Esophagus (tissue), 2 donors: Measurements from ENCODE around the gene MED27. TPM values are rescaled to one million over a fixed set of nuclear protein-coding genes. Genes with fewer than 3 reads are reported as not detected.
"Not testable (repeated sequence)": the region's sequence is repeated elsewhere in the genome, so short reads cannot be mapped to it uniquely, and the experiment has no call there.

Experiments used
- H3K27ac ChIP-seq, 2 donors: one replicate each; pipeline ENCODE4 v1.5.1; 2013; ENCODE audit warnings: low read depth in 2 of 2, mild to moderate bottlenecking in 2 of 2, inconsistent platforms in 1 of 2, low read length in 1 of 2, moderate library complexity in 1 of 2
- H3K27me3 ChIP-seq, 2 donors: one replicate each; pipeline ENCODE4 v1.6.1; 2013; ENCODE audit warnings: low read length in 2 of 2, control low read depth in 1 of 2, mild to moderate bottlenecking in 1 of 2; ENCODE audit not compliant: insufficient read depth in 2 of 2, control insufficient read depth in 1 of 2
- H3K36me3 ChIP-seq, 2 donors: one replicate each; pipeline ENCODE4 v1.6.1; 2013; ENCODE audit warnings: low read length in 1 of 2; ENCODE audit not compliant: control insufficient read depth in 2 of 2, insufficient read depth in 2 of 2
- H3K4me1 ChIP-seq, 2 donors: one replicate each; pipeline ENCODE4 v1.6.1; 2013; ENCODE audit warnings: low read length in 1 of 2; ENCODE audit not compliant: control insufficient read depth in 2 of 2, insufficient read depth in 2 of 2
- H3K4me3 ChIP-seq, 2 donors: one replicate each; pipeline ENCODE4 v1.5.1; 2013; ENCODE audit warnings: low read length in 2 of 2, mild to moderate bottlenecking in 2 of 2, low read depth in 1 of 2, moderate library complexity in 1 of 2
- H3K9me3 ChIP-seq, 2 donors: one replicate each; pipeline ENCODE4 v1.6.1; 2013; ENCODE audit warnings: mild to moderate bottlenecking in 2 of 2, low read depth in 1 of 2, low read length in 1 of 2, moderate library complexity in 1 of 2; ENCODE audit not compliant: control insufficient read depth in 2 of 2, insufficient read depth in 1 of 2
- WGBS, 2 donors: extraction: QIAGEN DNeasy Blood & Tissue Kit; methylation state at CpG; one replicate each; pipeline ENCODE4 v1.1.7; 2013; 5-methylcytosine and 5-hydroxymethylcytosine counted together
- polyA plus RNA-seq, 2 donors: library from polyadenylated mRNA; stranded (reverse); fragments of 200-250 nt; gene quantifications; one replicate each; pipeline ENCODE4 v1.2.3, GENCODE V29; 2013
- donor health status: healthy with polysubstance abuse.
- donor health status: Bipolar disorder and iron deficiency.

Gene MED27
- polyA plus RNA-seq, 2 donors, result 6.1 to 19.2 TPM

GRCh38 chr9:132014218-132014805 lies 65.4 kb downstream of the MED27 start:
- no peak overlapping the region for H3K27ac ChIP-seq
- WGBS, 2 donors, result 73 to 76% methylated on average over 4 of the region's 4 CpGs
- no peaks in the 10 kb centered on the region for H3K36me3 ChIP-seq
- H3K9me3 ChIP-seq, result no peaks in the 10 kb centered on the region
- H3K4me3 ChIP-seq, result no peak overlapping the region
- no peaks in the 10 kb centered on the region for H3K27me3 ChIP-seq
- H3K4me1 ChIP-seq, result no peaks in the 10 kb centered on the region

- no peak overlapping the region for H3K27ac ChIP-seq
- no peak overlapping the region for H3K4me3 ChIP-seq
- 86 to 91% methylated on average over 7 of the region's 7 CpGs for WGBS, 2 donors
- no peaks in the 10 kb centered on the region for H3K9me3 ChIP-seq
- H3K27me3 ChIP-seq, result no peaks in the 10 kb centered on the region
- no peaks in the 10 kb centered on the region for H3K36me3 ChIP-seq
- peaks cover 0 to 4% of the 10 kb centered on the region in 2 donors for H3K4me1 ChIP-seq
Measured at GRCh38 chr9:132012704-132013357, 66.8 kb downstream of the MED27 start.

- no peak overlapping the region for H3K4me3 ChIP-seq
- 85 to 95% methylated on average over 3 of the region's 3 CpGs for WGBS, 2 donors
- H3K27me3 ChIP-seq, result no peaks in the 10 kb centered on the region
- H3K4me1 ChIP-seq, result peaks cover 0 to 4% of the 10 kb centered on the region in 2 donors
- no peaks in the 10 kb centered on the region for H3K36me3 ChIP-seq
- no peaks in the 10 kb centered on the region for H3K9me3 ChIP-seq
- H3K27ac ChIP-seq, result no peak overlapping the region
Measured at GRCh38 chr9:132011896-132012295, 67.8 kb downstream of the MED27 start.

- Histone ChIP-seq H3K36me3 (no peaks in the 10 kb centered on the region), H3K27ac (peak overlapping the region in 1 of 2 donors; percentile 21), H3K27me3 (no peaks in the 10 kb centered on the region), H3K9me3 (no peaks in the 10 kb centered on the region), H3K4me1 (peaks cover 0 to 4% of the 10 kb centered on the region in 2 donors), H3K4me3 (no peak overlapping the region)
- WGBS, 2 donors, result 93 to 96% methylated on average over 2 of the region's 2 CpGs
Measured at GRCh38 chr9:132011309-132011708, 68.4 kb downstream of the MED27 start.

- H3K27ac ChIP-seq, H3K36me3 ChIP-seq: not testable (repeated sequence)
- WGBS, 2 donors, result 78 to 83% methylated on average over 2 of the region's 2 CpGs
Measured at GRCh38 chr9:132010201-132010600, 69.5 kb downstream of the MED27 start.

GRCh38 chr9:132008855-132009812 lies 70.5 kb downstream of the MED27 start:
- H3K9me3 ChIP-seq, result no peaks in the 10 kb centered on the region
- peak overlapping the region; percentile 70 to 79 for H3K27ac ChIP-seq
- peaks cover 0 to 6% of the 10 kb centered on the region in 2 donors for H3K4me1 ChIP-seq
- no peak overlapping the region for H3K4me3 ChIP-seq
- WGBS, 2 donors, result 67 to 76% methylated on average over 12 of the region's 12 CpGs
- no peaks in the 10 kb centered on the region for H3K27me3 ChIP-seq
- H3K36me3 ChIP-seq, result no peaks in the 10 kb centered on the region

More at GRCh38 chr9:132010201-132010600, 69.5 kb downstream of the MED27 start:
- not testable (repeated sequence) for H3K27me3 ChIP-seq, H3K4me3 ChIP-seq, H3K4me1 ChIP-seq, H3K9me3 ChIP-seq

GRCh38 chr9:132008184-132008803 lies 71.4 kb downstream of the MED27 start:
- peak overlapping the region; percentile 70 to 79 for H3K27ac ChIP-seq
- H3K4me3 ChIP-seq, result no peak overlapping the region
- peaks cover 0 to 6% of the 10 kb centered on the region in 2 donors for H3K4me1 ChIP-seq
- no peaks in the 10 kb centered on the region for H3K36me3 ChIP-seq
- H3K27me3 ChIP-seq, result no peaks in the 10 kb centered on the region
- 68 to 73% methylated on average over 8 of the region's 8 CpGs for WGBS, 2 donors
- no peaks in the 10 kb centered on the region for H3K9me3 ChIP-seq

- 79% methylated on average over 5 of the region's 5 CpGs for WGBS, 2 donors
Measured at GRCh38 chr9:132007371-132008025, 72.2 kb downstream of the MED27 start.

More at GRCh38 chr9:132007371-132008025, 72.2 kb downstream of the MED27 start:
- H3K9me3 ChIP-seq, result no peaks in the 10 kb centered on the region
- no peaks in the 10 kb centered on the region for H3K27me3 ChIP-seq
- H3K27ac ChIP-seq, result peak overlapping the region; percentile 78 to 84
- H3K36me3 ChIP-seq, result no peaks in the 10 kb centered on the region
- peaks cover 0 to 6% of the 10 kb centered on the region in 2 donors for H3K4me1 ChIP-seq
- H3K4me3 ChIP-seq, result no peak overlapping the region
